ENCODE results near the gene POLD1.

POLD1 gene

GRCh38 chr19:50466706-50467039 is 82.5 kb downstream of the POLD1 start:
- no peak for DNase-seq (ENCODE audit: low spot score)

DNA sequence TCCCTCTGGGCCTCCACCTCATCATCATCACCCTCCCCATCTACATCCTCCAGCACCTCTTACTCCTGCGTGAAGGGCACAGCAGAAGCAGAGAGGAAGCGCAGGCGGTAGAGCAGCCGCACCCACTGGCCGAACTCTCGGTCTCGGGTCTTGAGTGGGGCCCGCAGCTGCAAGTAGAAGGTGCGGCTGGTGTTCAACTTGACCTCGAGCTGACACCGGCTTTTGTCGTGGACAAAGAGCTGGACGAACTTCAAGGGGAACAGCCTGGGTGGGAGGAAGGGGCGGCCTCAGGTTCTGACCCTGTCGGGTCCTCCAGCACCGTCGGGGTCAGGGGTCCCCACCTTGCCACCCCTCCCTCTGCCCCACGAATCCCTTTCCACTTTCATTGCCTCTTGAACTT is 83.4 kb downstream of the POLD1 start:
- no peak for DNase-seq (ENCODE audit: low spot score)
